Activated CD4-positive, CD25-positive, alpha-beta regulatory T cell treated with anti-CD3 and anti-CD28 coated beads, Interleukin-2, amount 50 U/mL, for 16 hours (primary cell): Measurements from ENCODE around the gene ASXL1.
"Not testable (repeated sequence)": the region's sequence is repeated elsewhere in the genome, so short reads cannot be mapped to it uniquely, and the experiment has no call there.

Experiments used
- DNase-seq: peaks from one replicate; pipeline ENCODE4 v3.0.0-alpha.2; 2020; ENCODE audit warnings: low read depth, low spot score

Gene ASXL1

DNA sequence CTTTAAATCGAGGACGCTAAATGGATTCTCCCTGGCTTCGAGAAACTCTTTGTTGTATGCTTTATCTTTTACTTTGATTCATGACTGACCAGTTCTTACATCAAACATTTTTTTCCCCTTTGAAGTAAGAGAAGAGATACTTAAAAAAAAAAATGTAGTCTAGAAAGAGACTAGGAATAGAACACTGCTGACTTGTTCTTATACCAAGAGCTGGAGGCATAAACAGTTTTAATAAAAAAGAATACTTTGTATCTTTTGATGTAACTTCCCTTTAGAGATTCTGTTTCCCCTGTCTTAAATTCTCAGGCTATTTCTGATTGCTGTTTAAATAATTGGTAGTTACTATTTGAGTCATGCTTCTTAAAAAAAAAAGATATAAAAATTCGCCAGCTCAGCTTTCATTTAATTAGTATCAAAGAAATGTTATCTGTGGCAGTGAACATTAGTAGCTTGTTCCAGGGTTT lies 4.8 kb downstream of the ASXL1 start:
- DNase-seq = no peak

DNA sequence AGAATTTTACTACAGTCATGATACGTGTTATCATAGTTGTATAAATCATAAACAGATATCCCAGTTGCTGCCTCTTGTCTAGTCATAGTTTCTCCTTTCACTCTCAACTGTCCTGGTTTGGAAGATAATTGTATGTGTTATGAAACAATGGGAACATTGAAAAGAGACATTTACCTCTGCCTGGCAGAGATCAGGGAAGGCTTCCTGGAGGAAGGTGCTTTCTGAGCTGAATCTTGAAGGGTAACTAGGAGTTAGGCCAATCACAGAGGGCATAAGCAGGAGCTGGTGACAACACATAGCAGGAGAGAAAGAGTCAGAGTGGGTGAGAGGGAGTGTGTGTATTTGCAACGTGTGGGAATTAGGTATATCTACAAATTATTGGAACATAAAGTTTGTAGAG lies 5.4 kb downstream of the ASXL1 start:
- DNase-seq = no peak

GRCh38 chr20:32364554-32365208 lies 6.5 kb downstream of the ASXL1 start:
- no peak for DNase-seq

DNA sequence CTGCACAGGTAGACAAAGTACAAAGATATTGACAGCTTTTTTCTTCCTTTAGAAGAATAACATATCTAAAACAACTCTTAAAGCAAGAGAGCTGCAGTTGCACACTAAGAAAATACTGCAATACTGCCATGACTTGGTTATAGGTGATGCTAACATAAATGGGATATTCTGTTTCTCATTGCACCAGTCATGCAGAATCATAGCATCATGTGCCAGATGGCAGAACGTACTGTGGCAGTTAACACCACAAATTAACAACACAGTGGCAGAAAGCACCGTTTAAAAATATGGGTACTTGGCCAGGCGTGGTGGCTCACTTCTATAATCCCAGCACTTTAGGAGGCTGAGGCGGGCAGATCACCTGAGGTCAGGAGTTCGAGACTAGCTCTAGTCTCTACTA lies 7.4 kb downstream of the ASXL1 start:
- no peak for DNase-seq

GRCh38 chr20:32366380-32366779 lies 8.2 kb downstream of the ASXL1 start:
- DNase-seq = no peak

GRCh38 chr20:32368323-32368722 lies 10.2 kb downstream of the ASXL1 start:
- DNase-seq = no peak

GRCh38 chr20:32368925-32369324 lies 10.8 kb downstream of the ASXL1 start:
- DNase-seq = no peak

DNA sequence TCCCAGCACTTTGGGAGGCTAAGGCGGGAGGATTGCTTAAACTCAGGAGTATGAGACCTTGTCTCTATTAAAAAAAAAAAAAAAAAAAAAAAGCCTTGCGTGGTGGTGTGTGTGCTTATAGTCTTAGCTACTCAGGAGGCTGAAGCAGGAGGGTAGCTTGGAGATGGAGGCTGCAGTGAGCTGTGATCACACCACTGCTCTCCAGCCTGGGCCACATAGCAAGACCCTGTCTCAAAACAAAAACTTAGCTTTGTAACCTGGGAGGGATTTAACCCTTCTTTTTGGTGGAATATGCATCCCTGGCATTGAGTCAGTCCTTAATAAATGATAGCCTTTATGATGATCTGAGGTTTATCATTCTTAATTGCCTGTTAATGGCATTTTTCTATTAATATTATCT lies 12.8 kb downstream of the ASXL1 start:
- no peak for DNase-seq

DNA sequence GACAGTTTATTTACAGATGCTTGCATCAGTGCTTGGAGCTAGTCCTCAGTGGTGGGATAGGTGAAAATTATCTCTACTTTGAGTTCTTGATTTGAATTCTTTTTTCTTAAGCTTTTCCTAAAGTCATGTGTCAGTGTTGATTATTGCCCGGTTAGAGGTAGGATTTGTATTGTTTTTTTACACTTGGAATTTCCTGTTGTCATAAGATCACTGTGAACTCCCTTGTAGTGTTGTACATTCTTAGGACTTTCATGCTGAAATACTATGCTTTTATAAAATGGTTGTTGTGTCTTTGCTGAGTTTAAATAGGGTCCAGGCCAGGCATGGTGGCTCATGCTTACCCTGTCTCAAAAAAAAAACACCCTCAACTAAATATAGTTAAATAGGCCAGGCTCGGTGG lies 20.3 kb downstream of the ASXL1 start:
- DNase-seq = no peak

DNA sequence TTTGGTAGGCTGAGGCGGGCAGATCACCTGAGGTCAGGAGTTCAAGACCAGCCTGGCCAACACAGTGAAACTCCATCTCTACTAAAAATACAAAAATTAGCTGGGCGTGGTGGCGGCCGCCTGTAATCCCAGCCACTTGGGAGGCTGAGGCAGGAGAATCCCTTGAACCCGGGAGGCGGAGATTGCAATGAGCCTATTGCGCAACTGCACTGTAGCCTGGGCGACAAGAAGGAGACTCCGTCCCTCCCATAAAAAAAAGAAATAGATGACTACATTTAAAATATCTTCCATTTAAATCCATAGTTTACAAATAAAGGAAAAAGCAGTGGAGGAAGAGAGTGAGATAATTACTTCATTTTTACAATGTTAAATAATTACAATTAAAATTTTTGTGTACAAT lies 21.9 kb downstream of the ASXL1 start:
- not testable (repeated sequence) for DNase-seq

DNA sequence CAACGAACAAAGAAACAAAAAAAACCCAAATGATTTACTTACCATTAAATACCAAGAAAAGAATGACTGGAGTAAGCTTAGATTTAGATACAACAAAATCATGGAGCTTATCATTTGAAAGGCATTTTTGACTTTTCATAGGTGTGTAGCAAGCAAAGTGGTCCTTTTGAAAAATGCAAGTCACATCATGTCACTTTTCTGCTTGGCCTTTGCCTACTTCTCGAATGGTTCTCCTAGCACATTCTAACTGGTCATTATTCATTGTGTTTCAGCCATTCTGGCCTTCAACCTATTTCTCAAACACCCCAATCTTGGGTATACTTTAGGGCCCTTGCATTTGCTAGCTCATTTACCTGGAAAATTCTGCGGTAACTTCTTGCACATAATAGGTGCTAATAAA lies 22.6 kb downstream of the ASXL1 start:
- no peak for DNase-seq

GRCh38 chr20:32382102-32382950 lies 24.2 kb downstream of the ASXL1 start:
- DNase-seq = no peak

DNA sequence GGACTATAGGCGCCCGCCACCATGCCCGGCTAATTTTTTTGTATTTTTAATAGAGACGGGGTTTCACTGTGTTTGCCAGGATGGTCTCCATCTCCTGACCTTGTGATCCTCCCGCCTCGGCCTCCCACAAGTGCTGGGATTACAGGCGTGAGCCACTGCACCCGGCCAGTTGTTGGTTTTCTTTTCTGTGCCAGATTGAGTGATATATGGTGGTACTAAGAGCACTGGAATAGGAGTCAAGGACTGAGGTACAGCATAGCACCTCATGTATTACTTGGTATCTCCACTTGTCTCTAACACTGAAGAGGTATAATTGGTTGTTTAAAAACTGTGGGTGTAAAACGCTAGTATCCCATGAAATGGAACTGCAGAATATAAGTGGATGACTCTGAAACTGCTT lies 25.3 kb downstream of the ASXL1 start:
- DNase-seq = not testable (repeated sequence)

DNA sequence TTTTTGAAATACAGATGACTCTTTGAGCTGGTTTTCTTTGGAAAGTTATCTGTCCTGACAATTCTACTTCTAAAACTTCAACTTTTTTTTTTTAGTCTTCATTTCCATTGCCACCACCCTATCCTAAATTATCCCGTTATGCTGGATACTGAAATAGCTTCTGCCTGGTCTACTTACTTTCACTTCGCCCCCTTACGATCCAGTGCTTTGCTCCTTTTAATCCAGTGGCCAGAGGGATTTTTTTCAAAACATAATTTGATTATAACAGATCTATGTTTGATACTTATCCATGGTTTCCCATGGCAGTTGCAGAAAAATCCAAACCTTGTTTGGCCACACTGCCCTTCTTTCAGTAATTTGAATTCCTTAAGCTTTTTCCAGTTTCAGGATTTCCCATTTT lies 27.4 kb downstream of the ASXL1 start:
- no peak for DNase-seq

- DNase-seq = no peak
Measured at GRCh38 chr20:32386091-32386490, 28.0 kb downstream of the ASXL1 start.

DNA sequence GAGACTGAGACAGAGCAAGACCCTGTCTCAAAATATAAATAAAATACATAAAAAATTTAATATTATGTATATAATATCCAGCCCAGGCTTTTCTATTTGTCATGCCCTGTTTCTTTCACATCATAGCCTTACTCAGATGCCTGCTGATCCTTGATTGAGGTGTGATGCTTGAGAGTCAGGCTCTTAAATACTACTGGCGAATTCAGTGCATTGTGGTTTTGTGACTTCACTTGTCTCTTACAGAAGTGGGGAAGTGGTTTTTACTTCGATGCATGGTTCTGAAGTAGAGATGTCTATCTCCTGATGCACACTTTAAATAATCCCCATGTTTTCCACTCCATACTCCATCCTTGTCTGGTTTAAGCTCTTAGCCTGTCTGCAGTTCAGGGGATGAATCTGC lies 29.1 kb downstream of the ASXL1 start:
- peak; percentile 12 for DNase-seq

DNA sequence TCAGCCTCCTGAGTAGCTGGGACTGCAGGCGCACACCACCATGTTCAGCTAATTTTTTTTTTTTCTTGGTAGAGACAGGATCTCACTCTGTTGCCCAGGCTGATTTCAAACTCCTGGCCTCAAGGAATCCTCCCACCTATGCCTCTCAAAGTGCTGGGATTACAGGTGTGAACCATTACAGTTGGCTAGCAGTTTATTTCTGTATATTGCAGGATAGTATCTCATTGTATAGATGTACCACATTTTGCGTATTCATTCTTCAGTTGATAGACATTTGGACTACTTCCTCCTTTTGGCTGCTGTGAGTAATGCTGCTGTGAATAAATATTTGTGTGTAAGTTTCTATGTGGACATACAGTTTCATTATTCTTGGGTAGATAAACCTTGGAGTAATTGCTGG lies 32.9 kb downstream of the ASXL1 start:
- DNase-seq = no peak

DNA sequence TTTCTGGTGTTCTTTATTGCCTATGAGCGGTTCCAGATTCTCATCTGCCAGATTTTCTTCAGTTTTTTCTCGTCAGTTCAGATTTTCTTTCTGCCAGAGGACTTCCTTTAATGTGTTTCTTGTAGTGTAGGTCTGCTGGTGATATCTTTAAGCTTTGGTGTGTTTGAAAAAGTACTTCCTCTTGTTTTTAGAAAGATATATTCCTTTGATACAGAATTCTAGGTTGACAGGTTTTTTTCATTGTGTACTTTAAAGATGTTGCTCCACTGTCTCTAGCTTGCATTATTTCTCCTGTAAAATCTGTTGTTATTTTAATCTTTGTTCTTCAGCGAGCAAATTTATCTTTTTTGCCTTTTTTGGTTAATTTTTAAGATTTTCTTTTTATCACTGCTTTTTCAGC lies 36.9 kb downstream of the ASXL1 start:
- no peak for DNase-seq

DNA sequence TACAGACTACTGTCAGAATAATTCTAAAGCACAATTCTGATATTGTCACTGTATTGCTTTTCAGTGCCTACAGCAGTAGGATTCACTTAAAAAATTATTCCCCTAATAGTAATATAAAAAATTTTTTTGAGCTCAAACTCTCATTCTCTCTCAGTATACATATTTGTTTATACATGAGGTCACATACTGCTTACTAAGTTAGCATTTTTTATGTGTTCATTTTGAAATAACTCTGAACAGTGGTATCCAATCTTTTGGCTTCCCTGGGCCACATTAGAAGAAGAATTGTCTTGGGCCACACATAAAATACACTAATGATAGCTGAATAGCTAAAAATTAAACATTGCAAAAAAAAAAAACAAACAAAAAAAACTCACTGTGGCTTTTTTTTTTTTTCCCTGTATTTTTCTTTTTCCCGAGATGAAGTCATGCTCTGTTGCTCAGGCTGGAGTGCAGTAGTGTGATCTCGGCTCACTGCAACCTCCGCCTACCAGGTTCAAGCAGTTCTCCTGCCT lies 38.6 kb downstream of the ASXL1 start:
- no peak for DNase-seq

GRCh38 chr20:32397567-32398084 lies 39.5 kb downstream of the ASXL1 start:
- no peak for DNase-seq

GRCh38 chr20:32400476-32400875 lies 42.3 kb downstream of the ASXL1 start:
- DNase-seq = no peak

GRCh38 chr20:32404017-32404416 lies 45.9 kb downstream of the ASXL1 start:
- no peak for DNase-seq

- DNase-seq = no peak
Measured at GRCh38 chr20:32406701-32407100, 48.6 kb downstream of the ASXL1 start.
